ENCODE results near the gene AHDC1.
A peak's percentile ranks its signal among the peaks of the same experiment; 100 is the strongest.
"Not testable (repeated sequence)": the region's sequence is repeated elsewhere in the genome, so short reads cannot be mapped to it uniquely, and the experiment has no call there.

Gene AHDC1

GRCh38 chr1:27603681-27604578 is at the start of gene AHDC1:
TSS of gene AHDC1 (minus strand) at chr1:27604144. CDS start at chr1:27552115, 52,029 bp downstream.
- DNase-seq (ENCODE audit: low read depth in 4 of 4, low spot score in 1 of 4) = peak; percentile 66 to 86 (median 84)

DNA sequence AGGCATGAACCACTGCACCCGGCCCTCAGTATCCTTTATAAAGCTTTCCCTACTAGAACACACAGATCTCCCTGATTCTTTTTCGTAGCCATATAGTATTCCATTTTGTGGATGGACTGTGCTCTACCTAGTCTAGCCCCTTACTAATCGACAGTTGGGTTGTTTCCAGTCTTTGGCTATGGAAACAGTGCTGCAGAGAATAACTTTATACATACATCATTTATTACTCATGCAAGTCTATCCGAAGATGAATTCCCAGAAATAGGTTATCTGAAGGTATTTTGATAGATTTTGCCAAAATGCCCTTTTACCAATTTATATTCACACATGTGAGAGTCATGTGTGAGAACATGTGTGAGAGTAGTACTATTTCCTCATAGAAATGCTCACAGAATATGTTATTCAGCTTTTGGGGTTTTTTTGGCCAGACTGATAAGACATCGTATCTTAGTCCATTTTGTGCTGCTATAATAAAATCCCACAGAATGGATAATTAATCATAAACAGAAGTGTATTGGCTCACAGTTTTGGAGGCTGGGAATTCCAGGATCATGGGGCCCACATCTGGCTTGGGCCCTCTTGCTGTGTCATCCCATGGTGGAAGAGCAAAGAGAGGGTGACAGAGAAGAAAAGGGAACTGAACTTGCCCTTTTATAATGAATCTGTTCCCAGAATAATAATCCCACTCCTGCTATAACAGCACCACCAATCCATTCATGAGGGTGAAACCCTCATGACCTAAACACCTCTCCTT is 48.3 kb upstream of the AHDC1 start:
- DNase-seq (ENCODE audit: low read depth in 4 of 4, low spot score in 1 of 4) = no peak

DNA sequence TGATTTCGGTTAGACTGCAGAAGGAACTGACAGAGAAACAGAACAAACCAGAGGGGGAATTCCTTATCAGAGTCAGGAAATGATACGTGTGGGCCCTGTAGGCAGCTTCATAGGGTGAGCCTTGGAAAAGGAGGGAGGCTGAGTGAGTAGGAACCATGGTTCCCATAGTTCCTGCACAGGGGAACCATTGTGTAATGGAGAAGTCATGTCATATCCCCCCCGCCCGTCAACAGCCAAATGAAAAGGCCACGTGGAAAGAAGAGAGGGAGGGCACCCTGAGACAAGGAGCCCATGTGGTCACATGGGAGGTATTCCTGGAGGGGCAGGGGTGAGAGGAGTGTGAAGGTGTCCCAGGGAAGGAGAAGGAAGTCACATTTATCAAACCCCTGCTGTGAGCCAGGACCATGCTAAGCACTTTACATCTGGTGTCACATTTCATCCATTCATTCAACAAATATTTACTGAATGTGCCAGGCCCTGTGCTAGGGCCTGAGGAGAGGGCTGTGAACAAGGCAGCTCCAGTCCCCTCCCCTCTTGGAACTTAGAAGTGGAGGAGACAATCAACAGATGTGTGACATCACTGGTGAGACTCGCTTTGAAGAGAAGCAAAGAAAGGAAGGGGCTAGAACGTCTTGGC is 46.7 kb upstream of the AHDC1 start:
- no peak for DNase-seq (ENCODE audit: low read depth in 4 of 4, low spot score in 1 of 4)

GRCh38 chr1:27650171-27650538 is 46.2 kb upstream of the AHDC1 start:
- DNase-seq (ENCODE audit: low read depth in 4 of 4, low spot score in 1 of 4) = no peak

DNA sequence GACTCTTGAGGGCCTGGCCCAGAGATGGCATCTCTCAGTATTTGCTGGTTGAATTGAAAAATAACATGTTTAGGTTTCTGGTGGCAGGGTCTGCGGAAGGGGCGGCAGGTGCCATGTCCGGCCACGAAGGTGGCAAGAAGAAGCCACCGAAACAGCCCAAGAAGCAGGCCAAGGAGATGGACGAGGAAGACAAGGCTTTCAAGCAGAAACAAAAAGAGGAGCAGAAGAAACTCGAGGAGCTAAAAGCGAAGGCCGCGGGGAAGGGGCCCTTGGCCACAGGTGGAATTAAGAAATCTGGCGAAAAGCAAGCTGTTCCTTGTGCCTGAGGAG is 45.3 kb upstream of the AHDC1 start:
- no peak for DNase-seq (ENCODE audit: low read depth in 4 of 4, low spot score in 1 of 4)

GRCh38 chr1:27648602-27649305 is 44.8 kb upstream of the AHDC1 start:
- no peak for DNase-seq (ENCODE audit: low read depth in 4 of 4, low spot score in 1 of 4)

GRCh38 chr1:27647328-27647727 is 43.4 kb upstream of the AHDC1 start:
- DNase-seq (ENCODE audit: low read depth in 4 of 4, low spot score in 1 of 4) = no peak

- DNase-seq (ENCODE audit: low read depth in 4 of 4, low spot score in 1 of 4) = no peak
Observed at GRCh38 chr1:27646676-27647075, 42.7 kb upstream of the AHDC1 start.

DNA sequence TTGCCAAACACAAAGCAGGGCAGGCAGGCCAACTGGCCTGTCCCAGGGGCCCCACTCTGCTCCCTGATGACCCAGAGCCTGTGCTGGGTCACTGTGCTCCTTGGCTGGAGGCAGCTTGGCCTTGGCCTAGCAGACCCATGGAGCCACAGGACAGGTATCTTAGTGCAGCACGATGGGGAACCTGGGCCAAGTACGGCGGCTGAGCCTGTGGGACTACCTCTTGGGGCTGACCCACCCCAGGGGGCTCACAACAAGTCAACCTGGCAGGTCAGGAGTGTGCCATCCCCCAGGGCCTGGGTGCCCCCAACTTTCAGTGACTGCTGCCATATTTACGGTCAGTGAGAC is 41.1 kb upstream of the AHDC1 start:
- DNase-seq (ENCODE audit: low read depth in 4 of 4, low spot score in 1 of 4) = no peak

- DNase-seq (ENCODE audit: low read depth in 4 of 4, low spot score in 1 of 4) = no peak
Observed at GRCh38 chr1:27644369-27645070, 40.6 kb upstream of the AHDC1 start.

- DNase-seq (ENCODE audit: low read depth in 4 of 4, low spot score in 1 of 4) = peak in 3 of 4 experiments; percentile 20 to 59 (median 48)
Observed at GRCh38 chr1:27643600-27644368, 39.8 kb upstream of the AHDC1 start.

DNA sequence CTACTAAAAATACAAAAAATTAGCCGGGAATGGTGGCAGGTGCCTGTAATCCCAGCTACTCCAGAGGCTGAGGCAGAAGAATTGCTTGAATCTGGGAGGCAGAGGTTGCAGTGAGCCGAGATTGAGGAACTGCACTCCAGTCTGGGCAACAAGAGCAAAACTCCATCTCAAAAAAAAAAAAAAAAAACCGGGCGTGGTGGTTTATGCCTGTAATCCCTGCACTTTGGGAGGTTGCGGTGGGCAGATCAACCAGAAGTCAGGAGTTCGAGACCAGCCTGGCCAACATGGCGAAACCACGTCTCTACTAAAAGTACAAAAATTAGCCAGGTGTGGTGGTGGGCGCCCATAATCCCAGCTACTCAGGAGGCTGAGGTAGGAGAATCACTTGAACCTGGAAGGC is 36.6 kb upstream of the AHDC1 start:
- DNase-seq (ENCODE audit: low read depth in 4 of 4, low spot score in 1 of 4) = not testable (repeated sequence)

DNA sequence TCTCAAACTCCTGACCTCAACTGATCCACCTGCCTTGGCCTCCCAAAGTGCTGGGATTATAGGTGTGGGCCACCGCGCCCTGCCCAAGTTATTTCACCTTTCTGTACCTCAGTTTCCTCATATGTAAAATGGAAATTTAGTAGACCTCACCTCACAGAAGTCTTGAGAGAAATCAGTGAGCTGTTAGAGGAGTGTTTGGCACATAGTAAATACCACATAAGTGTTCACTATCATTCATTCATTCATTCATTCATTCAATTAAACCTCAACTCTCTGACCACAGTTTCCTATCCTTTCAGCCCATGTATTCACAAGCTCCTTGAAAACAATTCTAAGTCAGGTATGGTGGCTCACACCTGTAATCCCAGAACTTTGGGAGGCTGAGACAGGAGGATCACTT is 34.9 kb upstream of the AHDC1 start:
- no peak for DNase-seq (ENCODE audit: low read depth in 4 of 4, low spot score in 1 of 4)

GRCh38 chr1:27638047-27638734 is 34.2 kb upstream of the AHDC1 start:
- DNase-seq (ENCODE audit: low read depth in 4 of 4, low spot score in 1 of 4) = no peak

DNA sequence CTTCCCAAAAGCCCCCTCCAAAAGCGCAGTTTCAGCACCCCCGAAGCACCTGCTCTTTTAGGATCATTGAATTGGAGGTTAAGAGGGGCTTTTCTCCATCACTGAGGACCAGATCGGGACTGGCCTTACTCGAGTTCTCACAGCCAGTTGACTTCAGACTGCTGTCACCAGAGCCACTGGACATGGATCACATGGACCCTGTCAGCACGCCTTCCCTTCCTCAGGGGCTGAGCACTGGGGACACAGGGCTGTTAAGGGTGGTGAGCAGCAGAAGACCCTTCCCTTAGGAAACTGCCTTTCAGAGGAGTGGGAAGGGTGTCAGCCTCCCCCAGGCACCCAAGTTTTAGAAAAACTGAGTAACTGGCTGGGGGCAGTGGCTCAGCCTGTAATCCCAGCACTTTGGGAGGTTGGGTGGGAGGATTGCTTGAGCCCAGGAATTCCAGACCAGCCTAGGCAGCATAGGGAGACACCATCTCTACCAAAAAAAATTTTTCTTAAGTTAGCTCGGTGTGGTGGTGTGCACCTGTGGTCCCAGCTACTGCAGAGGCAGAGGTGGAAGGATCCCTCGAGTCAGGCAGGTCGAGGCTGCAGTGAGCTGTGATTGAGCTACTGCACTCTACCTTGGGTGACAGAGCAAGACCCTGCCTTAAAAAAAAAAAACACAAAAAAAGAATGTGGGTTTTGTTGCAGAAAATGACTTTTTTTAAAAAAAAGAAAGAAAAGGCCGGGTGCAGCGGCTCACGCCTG is 31.6 kb upstream of the AHDC1 start:
- no peak for DNase-seq (ENCODE audit: low read depth in 4 of 4, low spot score in 1 of 4)

- DNase-seq (ENCODE audit: low read depth in 4 of 4, low spot score in 1 of 4) = no peak
Observed at GRCh38 chr1:27634985-27635367, 31.0 kb upstream of the AHDC1 start, which contains the start of gene FGR. TSS of gene FGR (minus strand) at chr1:27635185. CDS start at chr1:27623916, 11,269 bp downstream.

- no peak for DNase-seq (ENCODE audit: low read depth in 4 of 4, low spot score in 1 of 4)
Observed at GRCh38 chr1:27634177-27634984, 30.4 kb upstream of the AHDC1 start.

- DNase-seq (ENCODE audit: low read depth in 4 of 4, low spot score in 1 of 4) = no peak
Observed at GRCh38 chr1:27633640-27634176, 29.8 kb upstream of the AHDC1 start.
